ENCODE results near the gene DOLPP1. TPM values are rescaled to one million over a fixed set of nuclear protein-coding genes. Genes with fewer than 3 reads are reported as not detected.

DOLPP1 gene
- total and polyA plus RNA-seq, 2 of the 8 experiments (the other 6 are each of a cell fraction or from before 2014, with no cell fraction given), result 36.0 to 45.3 TPM

- Histone ChIP-seq H2BK5ac (ENCODE audit: low read depth, low read length) (no peak overlapping the region), H2BK12ac (ENCODE audit: low read depth, low read length) (no peak overlapping the region), H3K27ac (ENCODE audit: low read depth, low read length) (no peak overlapping the region), H3K9me3 (ENCODE audit: insufficient read depth in 2 of 2, low read depth in 1 of 2, low read length in 1 of 2) (no peaks in the 10 kb centered on the region), H3K4me1 (replicated peaks in 1 of 4; ENCODE audit: control insufficient read depth in 3 of 4, insufficient read depth in 4 of 4, low read length in 3 of 4) (peaks cover 9 to 18% (median 14%) of the 10 kb centered on the region in 4 experiments), H3K4me2 (ENCODE audit: insufficient read depth in 1 of 2, low read depth in 2 of 2, low read length in 2 of 2) (no peak overlapping the region), H3K23ac (ENCODE audit: insufficient read length) (no peak overlapping the region), H3K14ac (ENCODE audit: insufficient read length) (no peak overlapping the region), H3K4ac (replicated peaks; ENCODE audit: insufficient read length, low read depth, low read length) (no peak overlapping the region), H3K23me2 (ENCODE audit: low read depth, low read length) (no peaks in the 10 kb centered on the region), H3K79me1 (ENCODE audit: low read depth, low read length) (peaks cover 4% of the 10 kb centered on the region), H2BK15ac (ENCODE audit: low read length) (no peak overlapping the region; the same call in 1 of the 2 replicates), H3K4me3 (ENCODE audit: extremely low read depth in 1 of 4, insufficient read depth in 2 of 4, low read depth in 3 of 4, low read length in 4 of 4) (no peak overlapping the region), H2AFZ (ENCODE audit: low read length) (no peak overlapping the region), H4K8ac (ENCODE audit: extremely low read depth, insufficient read depth, low read length) (no peak overlapping the region), H4K20me1 (replicated peaks in 1 of 2; ENCODE audit: control insufficient read depth in 1 of 2, insufficient read depth in 2 of 2, low read length in 2 of 2) (peaks cover 2 to 6% of the 10 kb centered on the region in 2 experiments), H4K91ac (replicated peaks; ENCODE audit: insufficient read length, low read length) (no peak overlapping the region), H3K36me3 (ENCODE audit: control insufficient read depth in 2 of 4, insufficient read depth in 4 of 4, low read length in 3 of 4) (peaks cover 9 to 27% (median 11%) of the 10 kb centered on the region in 4 experiments), H3K56ac (replicated peaks; ENCODE audit: insufficient read length, low read depth, low read length) (no peak overlapping the region), H4K5ac (ENCODE audit: insufficient read length, low read depth, low read length) (no peak overlapping the region), H2BK120ac (replicated peaks; ENCODE audit: low read depth, low read length) (no peak overlapping the region), H3K18ac (ENCODE audit: extremely low read depth, low read length) (no peak overlapping the region), H2AK5ac (ENCODE audit: low read depth, low read length) (no peak overlapping the region), H3K79me2 (ENCODE audit: control insufficient read depth in 1 of 2, insufficient read depth in 2 of 2, low read length in 2 of 2) (peaks cover 0 to 7% of the 10 kb centered on the region in 2 experiments; a peak in 1 of 4 replicates), H2BK20ac (ENCODE audit: low read length) (no peak overlapping the region), H3K27me3 (replicated peaks in 1 of 4; ENCODE audit: control insufficient read depth in 3 of 4, extremely low read depth in 1 of 4, insufficient read depth in 3 of 4, low read length in 3 of 4) (no peaks in the 10 kb centered on the region), H3K9ac (replicated peaks in 1 of 4; ENCODE audit: extremely low read depth in 1 of 4, low read depth in 3 of 4, low read length in 3 of 4) (no peak overlapping the region; a peak in 1 of 7 replicates)
- FAIRE-seq, result no peak
- no peak for TF ChIP-seq SRF (IDR thresholded peaks at IDR 0.05; ENCODE audit: low read depth, low read length)
- TF ChIP-seq POLR2A (IDR thresholded peaks at IDR 0.05; ENCODE audit: control extremely low read depth in 1 of 2, low read depth in 2 of 2, low read length in 2 of 2), result no peak
- TF ChIP-seq BACH1 (IDR thresholded peaks at IDR 0.05; ENCODE audit: low read length), result no peak
- no peak for TF ChIP-seq CTCF (IDR thresholded peaks at IDR 0.05; ENCODE audit: control extremely low read depth in 1 of 3, insufficient read depth in 1 of 3, low read depth in 1 of 3, low read length in 3 of 3)
- ChIA-PET CTCF (ENCODE audit: partially characterized antibody) (interaction anchor here (1.0 to 36.8 kb wide), 27 partner anchors 8 to 513 kb away, joined by 3 to 831 read pairs (median 6); partner anchors contain the start of genes C9orf50, CRAT, IER5L and NTMT1), POLR2A (ENCODE audit: partially characterized antibody) (interaction anchor here (1.1 to 4.1 kb wide), 5 partner anchors 9 to 352 kb away, joined by 3 to 21 read pairs (median 10); partner anchors contain the start of gene IER5L)
- DNase-seq (ENCODE audit: low read depth in 1 of 2, low spot score in 2 of 2), result no peak
- WGBS, 2 experiments (ENCODE audit: extremely low coverage in 1 of 2, insufficient coverage in 1 of 2, insufficient read length in 1 of 2, insufficient replicate concordance in 2 of 2, low coverage in 1 of 2, low lambda C conversion rate in 2 of 2, missing lambda C conversion rate in 1 of 2), result 82% methylated on average over 3 of the region's 3 CpGs; no CpG with 5 or more reads in 1 of the 2 experiments
Observed at GRCh38 chr9:129130791-129131190, 49.9 kb downstream of the DOLPP1 start.

All from H1 (cell line).